Peyer's patch (tissue), 4 donors: ENCODE data around the gene CTBP2.

ENCODE experiments used
- POLR2A ChIP-seq, 2 donors: fragments of 450-650 bp; IDR thresholded peaks; one replicate each; pipeline ENCODE4 v1.5.1; 2017; ENCODE audit warnings: antibody characterized with exemption in 2 of 2, mild to moderate bottlenecking in 2 of 2, moderate library complexity in 2 of 2
- TF ChIP-seq, protein P1 (sequence below), 6 experiments: fragments of 450-650 bp in 4 of 6; fragments of 200-600 bp in 2 of 6; sonication (generic) in 1 of 6; IDR thresholded peaks; one replicate each; pipeline ENCODE4 v1.5.1; 2017 to 2019; ENCODE audit warnings: antibody characterized with exemption in 6 of 6, mild to moderate bottlenecking in 3 of 6, moderate library complexity in 1 of 6

DNA sequence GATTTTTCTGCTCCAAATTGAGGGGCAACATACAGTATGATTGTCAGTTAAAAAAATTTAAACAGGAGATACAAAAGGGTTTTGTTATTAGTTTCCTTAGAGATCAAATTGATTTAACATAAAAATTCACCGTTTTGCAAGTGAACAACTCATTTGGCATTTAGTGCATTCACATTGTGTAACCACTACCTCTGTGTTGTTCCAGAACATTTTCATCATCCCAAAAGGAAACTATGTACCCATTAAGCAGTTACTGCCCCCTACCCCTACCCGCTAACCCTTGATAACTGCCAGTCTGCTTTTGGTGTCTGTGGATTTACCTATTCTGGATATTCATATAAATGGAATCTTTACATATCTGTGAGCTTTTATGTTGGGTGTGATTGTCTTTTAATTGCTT, 215.4 kb downstream of the CTBP2 start:
- TF ChIP-seq, protein P1, sequence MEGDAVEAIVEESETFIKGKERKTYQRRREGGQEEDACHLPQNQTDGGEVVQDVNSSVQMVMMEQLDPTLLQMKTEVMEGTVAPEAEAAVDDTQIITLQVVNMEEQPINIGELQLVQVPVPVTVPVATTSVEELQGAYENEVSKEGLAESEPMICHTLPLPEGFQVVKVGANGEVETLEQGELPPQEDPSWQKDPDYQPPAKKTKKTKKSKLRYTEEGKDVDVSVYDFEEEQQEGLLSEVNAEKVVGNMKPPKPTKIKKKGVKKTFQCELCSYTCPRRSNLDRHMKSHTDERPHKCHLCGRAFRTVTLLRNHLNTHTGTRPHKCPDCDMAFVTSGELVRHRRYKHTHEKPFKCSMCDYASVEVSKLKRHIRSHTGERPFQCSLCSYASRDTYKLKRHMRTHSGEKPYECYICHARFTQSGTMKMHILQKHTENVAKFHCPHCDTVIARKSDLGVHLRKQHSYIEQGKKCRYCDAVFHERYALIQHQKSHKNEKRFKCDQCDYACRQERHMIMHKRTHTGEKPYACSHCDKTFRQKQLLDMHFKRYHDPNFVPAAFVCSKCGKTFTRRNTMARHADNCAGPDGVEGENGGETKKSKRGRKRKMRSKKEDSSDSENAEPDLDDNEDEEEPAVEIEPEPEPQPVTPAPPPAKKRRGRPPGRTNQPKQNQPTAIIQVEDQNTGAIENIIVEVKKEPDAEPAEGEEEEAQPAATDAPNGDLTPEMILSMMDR (IDR thresholded peaks at IDR 0.05), result no peak
- no peak for TF ChIP-seq POLR2A (IDR thresholded peaks at IDR 0.05)
